HG02678 (cell line): Measurements from ENCODE around the gene SLC4A11.

Source experiments
- ATAC-seq: cut with Tn5 transposase; IDR thresholded peaks from one replicate; pipeline ENCODE4 v1.9.1; 2021; ENCODE audit warnings: mild to moderate bottlenecking, moderate library complexity; ENCODE audit not compliant: unreplicated experiment

SLC4A11 gene

GRCh38 chr20:3177746-3178485, 61.1 kb downstream of the SLC4A11 start:
- ATAC-seq = no peak
